ENCODE data around the gene ZNF587.

DNA sequence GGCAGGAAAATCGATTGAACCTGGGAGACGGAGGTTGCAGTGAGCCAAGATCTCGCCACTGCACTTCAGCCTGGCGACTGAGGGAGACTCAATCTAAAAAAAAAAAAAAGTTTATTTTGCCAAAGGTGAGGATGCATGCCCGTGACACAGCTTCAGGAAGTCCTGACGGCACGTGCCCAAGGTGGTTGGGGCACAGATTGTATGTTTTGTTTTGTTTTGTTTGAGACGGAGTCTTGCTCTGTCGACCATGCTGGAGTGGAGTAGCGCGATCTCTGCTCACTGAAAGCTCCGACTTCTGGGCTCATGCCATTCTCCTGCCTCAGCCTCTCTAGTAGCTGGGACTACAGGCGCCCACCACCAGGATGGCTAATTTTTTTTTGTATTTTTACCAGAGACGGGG lies 31.7 kb upstream of the ZNF587 start:
- no peak for TF ChIP-seq CTCF (IDR thresholded peaks at IDR 0.05)
- no peak for TF ChIP-seq POLR2A (IDR thresholded peaks at IDR 0.05)

Measured in adrenal gland (tissue), 5 donors.